Stimulated activated effector memory CD8-positive, alpha-beta T cell treated with anti-CD3 and anti-CD28 coated beads, Interleukin-12 subunit alpha, Interleukin-12 subunit beta, amount 100 ng/mL, for 72 hours (primary cell): ENCODE data around the gene APCDD1L.

Source experiments
- ATAC-seq: fragments of 150-1000 bp; cut with Tn5 transposase; 2 replicates; pipeline ENCODE4 v1.10.0; 2021
- DNase-seq, 2 donors: peaks; one replicate each; pipeline ENCODE4 v3.0.0; 2021 to 2022; ENCODE audit warnings: low spot score in 2 of 2
- H3K27ac Mint-ChIP-seq: one replicate; pipeline ENCODE4 v1.8.0; 2022; ENCODE audit warnings: mild to moderate bottlenecking, mixed read lengths
- H3K36me3 Mint-ChIP-seq: one replicate; pipeline ENCODE4 v1.8.0; 2022; ENCODE audit warnings: mild to moderate bottlenecking, mixed read lengths
- H3K4me1 Mint-ChIP-seq: one replicate; pipeline ENCODE4 v1.8.0; 2022; ENCODE audit warnings: mixed read lengths
- H3K4me3 Mint-ChIP-seq: one replicate; pipeline ENCODE4 v1.8.0; 2022; ENCODE audit warnings: mild to moderate bottlenecking, mixed read lengths
- H3K9me3 Mint-ChIP-seq: one replicate; pipeline ENCODE4 v1.8.0; 2022; ENCODE audit warnings: mixed read lengths

The APCDD1L gene

DNA sequence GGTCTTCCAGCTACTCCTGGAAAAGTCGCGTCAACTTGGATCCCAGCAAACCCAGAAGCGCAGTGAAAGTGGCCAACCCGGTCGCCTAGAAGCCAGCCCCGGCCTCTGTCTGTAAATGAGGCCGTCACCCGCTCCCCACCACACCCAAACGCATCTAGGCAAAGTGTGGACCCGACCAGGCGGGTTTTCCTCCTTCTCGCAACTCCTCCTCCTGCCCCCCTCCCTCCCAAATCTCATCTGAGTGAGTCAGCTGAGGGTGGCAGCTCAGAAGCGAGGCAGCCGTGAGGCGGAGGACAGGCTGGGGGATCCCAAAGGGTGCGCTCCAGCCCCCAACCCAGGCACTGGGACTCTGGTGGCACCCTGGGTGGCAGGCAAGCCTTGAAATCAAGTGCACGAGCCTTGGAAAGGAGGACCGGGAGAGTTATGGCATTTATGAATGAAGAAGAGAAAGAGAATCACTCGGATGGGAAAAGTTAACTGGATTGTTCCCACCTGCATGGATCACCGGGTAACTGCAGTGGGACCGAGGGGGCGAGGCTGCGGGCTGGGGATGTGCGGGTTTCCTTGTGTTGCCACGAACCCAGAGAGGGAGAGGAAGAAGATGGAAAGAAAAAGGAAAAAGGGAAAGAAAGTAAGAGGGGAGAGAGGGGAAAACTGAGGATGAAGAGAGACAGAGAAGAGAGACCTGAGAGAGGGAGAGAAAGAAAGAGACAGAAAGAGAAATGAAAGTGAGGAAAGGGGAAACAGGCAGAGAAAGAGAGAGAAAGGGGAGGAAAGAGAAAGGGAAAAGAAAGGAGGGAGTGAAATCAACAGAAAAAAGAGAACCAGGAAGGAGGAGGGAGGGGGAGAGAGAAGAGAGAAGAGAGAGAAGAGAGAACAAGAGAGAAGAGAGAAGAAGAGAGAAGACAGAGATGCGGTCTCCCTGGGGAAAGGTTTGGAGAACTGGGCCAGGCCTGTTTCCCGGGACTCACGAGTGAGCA lies at the start of gene APCDD1L:
Gene APCDD1L (minus strand): TSS at position 167 of the 980 bp plus-strand sequence. CDS start 692 bp downstream, outside the sequence.
- no peak within 1 kb of the TSS for H3K27ac Mint-ChIP-seq
- H3K4me3 Mint-ChIP-seq: no peak within 1 kb of the TSS
- no peaks in the 10 kb centered on the region for H3K4me1 Mint-ChIP-seq
- no peak for ATAC-seq
- H3K9me3 Mint-ChIP-seq: no peaks in the 10 kb centered on the region
- DNase-seq: no peak
- no peaks in the 10 kb centered on the region for H3K36me3 Mint-ChIP-seq

DNA sequence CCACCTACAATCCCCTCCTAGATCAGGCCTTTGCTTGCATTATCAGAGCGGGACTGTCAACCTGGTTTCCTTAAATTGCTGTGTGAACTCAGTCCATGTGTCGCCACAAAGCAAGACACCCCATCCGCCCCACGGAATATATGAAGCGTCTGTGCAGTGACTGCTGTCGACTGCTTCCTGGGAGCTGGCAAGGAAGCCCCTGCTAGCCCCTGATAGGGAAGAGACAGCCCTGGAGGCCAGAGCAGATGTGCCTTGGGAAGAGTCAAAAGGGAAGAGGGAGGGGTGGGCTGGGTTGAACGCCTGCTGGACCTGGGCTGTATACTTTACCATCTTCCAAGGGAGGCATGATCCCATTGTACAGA lies 44.1 kb upstream of the APCDD1L start:
- H3K4me3 Mint-ChIP-seq: no peak overlapping the region
- H3K36me3 Mint-ChIP-seq: no peaks in the 10 kb centered on the region
- DNase-seq (no peak), ATAC-seq (no peak)
- no peaks in the 10 kb centered on the region for H3K4me1 Mint-ChIP-seq
- no peaks in the 10 kb centered on the region for H3K9me3 Mint-ChIP-seq
- no peak overlapping the region for H3K27ac Mint-ChIP-seq

DNA sequence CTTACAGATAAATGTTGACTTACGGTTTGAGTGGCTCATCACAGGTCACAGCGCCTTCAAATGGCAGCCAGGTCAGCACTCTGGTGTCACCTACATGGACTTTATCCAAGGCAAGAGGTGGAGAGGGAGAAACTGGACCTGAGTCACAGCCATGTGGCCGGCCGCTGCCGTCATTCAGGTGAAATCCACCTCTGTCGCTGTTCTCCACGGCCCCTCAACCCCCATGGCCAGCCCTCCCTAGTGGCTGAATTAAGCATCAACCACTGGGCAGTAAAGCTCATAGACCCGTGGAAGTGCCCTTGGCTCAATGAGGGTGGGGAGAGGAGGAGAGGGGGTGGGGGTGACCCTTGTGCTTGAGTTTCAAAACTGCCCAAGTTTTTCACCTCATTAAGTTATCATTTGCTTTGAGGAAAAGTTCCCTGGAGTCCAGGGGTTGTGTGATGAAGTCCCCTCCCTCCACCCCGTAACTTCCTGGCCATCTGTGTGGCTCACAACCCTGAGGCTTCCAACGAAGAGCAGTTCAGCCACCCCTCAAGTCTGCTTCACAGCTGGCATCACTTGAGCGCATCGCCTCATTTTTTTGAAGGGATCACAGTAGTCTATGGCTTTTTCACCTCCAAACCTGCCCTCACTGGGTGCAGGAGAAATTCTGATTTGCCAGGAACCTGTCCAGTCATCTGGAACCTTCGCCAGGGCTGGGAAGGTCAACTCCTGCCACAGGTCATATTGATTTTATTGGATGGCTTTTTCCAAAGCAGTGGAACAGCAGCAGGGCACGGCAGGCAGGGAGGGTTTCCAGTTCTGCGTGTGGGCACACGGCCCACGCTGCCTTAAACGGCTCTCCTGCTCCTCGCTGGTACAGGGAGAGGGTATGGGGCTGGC lies 43.5 kb upstream of the APCDD1L start:
- Mint-ChIP-seq H3K9me3 (no peaks in the 10 kb centered on the region), H3K4me3 (no peak overlapping the region), H3K27ac (no peak overlapping the region), H3K36me3 (no peaks in the 10 kb centered on the region), H3K4me1 (no peaks in the 10 kb centered on the region)
- ATAC-seq (no peak), DNase-seq (no peak)

DNA sequence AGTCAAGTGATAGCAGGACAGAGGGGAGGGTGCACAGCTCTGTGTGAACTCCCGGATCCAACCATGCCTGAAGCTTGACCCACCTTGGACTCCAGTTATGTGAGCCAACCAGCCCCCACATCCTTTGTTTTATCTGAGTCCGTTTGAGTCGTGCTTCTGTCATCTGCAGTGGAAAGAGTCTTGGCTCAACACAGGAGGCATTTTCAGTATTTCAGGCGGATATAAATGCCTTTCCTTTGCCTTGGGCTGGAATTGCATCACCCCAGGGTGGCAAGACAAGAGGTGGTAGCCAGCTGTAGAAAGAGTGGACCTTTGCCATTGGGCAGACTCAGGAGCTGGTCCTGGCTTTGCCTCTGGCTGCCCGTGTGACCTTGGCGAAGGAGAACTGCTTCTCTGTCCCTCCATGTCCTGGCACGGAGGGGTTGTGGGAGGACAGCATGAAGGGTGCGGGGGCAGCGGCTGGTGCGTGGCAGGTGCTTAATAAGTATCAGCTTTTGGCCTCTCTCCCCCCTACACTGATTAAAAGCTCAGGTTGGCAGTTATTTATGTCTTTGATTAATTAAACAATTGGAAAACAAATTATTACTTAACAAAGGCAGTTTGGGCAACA lies 42.6 kb upstream of the APCDD1L start:
- no peaks in the 10 kb centered on the region for H3K9me3 Mint-ChIP-seq
- no peaks in the 10 kb centered on the region for H3K4me1 Mint-ChIP-seq
- ATAC-seq (no peak), DNase-seq (no peak)
- no peak overlapping the region for H3K4me3 Mint-ChIP-seq
- no peak overlapping the region for H3K27ac Mint-ChIP-seq
- H3K36me3 Mint-ChIP-seq: no peaks in the 10 kb centered on the region

DNA sequence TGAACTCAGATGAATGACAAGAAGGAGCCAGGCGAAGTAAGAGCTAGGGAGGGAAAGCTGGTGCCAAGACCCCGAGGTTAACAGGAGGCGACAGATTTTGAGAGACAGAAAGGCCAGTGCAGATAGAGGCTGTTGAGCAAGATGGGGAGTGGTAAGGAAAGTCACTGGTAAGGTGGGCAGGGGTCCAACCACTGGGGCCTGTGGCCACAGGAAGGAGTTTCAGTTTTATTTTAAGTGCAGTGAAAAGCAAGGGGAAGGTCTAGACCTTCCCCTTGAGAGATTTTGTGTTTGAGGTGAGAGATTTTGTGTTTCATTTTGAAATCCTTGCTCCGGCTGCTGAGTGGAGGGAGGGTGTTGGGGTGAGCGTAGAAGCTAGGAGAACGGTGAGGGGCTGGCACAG lies 41.8 kb upstream of the APCDD1L start:
- no peaks in the 10 kb centered on the region for H3K4me1 Mint-ChIP-seq
- H3K27ac Mint-ChIP-seq: no peak overlapping the region
- H3K36me3 Mint-ChIP-seq: no peaks in the 10 kb centered on the region
- no peaks in the 10 kb centered on the region for H3K9me3 Mint-ChIP-seq
- H3K4me3 Mint-ChIP-seq: no peak overlapping the region
- DNase-seq: no peak
- no peak for ATAC-seq

DNA sequence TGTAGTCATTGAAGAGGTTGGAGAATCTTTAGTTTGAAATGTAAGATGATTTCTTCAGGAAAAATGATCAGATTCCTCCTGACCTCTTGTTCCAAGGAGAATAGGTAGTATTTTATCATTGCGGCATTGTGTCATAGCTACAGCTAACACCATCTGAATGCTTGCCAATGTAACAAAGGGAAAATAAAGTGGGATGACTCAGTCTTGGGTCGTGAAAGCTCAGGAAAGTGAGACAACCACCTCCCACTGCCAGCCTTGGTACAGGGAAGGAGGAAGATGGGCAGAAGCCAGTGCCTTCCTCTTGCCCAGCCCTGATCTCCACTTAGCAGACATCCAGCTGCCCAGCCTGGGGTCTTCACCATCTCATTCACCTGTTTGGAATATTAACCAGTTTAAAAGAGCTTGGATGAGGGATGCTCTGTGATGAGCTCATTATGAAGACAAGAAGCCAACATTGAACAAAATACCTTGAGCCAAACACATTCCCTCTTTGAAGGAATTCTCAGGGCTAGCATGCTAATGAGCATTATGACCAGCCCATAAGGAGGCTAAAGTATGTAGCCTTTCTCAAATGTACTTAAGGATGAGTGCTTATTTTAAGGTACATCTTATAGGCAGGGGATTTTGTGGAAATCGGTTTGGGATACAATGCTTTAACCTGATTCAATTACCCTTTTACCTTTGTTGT lies 40.0 kb upstream of the APCDD1L start:
- DNase-seq (no peak), ATAC-seq (no peak)
- no peaks in the 10 kb centered on the region for H3K9me3 Mint-ChIP-seq
- H3K4me1 Mint-ChIP-seq: no peaks in the 10 kb centered on the region
- H3K4me3 Mint-ChIP-seq: no peak overlapping the region
- H3K36me3 Mint-ChIP-seq: no peaks in the 10 kb centered on the region
- no peak overlapping the region for H3K27ac Mint-ChIP-seq

DNA sequence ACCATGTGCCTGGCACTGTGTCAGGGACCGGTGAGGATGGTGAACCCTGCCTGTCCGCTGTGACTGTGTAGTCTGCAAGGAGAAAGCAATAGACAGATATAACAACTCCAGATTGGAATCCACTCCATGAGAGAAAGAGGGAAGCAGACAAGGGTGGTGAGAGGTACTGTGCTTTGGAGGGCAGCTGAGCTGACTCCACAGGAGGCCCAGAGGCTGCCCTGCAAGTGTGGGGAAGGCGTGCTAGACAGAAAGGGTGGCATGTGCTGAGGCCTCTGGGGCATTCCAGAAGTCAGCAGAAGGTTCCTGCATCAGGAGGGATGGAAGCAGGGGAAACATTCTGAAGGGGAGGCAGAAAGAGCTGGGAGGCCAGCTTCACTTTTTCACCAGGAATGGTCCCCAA lies 39.3 kb upstream of the APCDD1L start:
- H3K4me1 Mint-ChIP-seq: no peaks in the 10 kb centered on the region
- DNase-seq (no peak), ATAC-seq (no peak)
- H3K9me3 Mint-ChIP-seq: no peaks in the 10 kb centered on the region
- H3K27ac Mint-ChIP-seq: no peak overlapping the region
- H3K36me3 Mint-ChIP-seq: no peaks in the 10 kb centered on the region
- no peak overlapping the region for H3K4me3 Mint-ChIP-seq

DNA sequence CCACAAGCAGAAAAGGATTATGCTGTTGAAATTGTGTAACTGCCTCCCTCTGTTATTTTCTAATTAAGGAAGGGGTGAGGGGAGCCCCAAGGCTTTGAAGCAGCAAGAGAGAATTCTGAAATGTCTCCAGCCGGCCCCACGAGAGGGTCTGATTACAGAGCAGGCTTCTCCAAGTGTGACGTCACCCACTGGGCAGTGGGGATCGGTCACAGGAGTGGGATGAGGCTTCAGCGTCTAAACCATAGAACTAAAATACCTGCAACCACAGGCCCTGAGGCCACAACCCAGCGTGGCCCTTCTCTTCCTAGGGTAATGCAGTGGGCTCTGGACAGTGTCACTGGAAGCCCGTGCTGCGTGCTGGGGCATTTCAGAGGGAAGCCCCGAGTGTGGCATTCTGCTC lies 38.6 kb upstream of the APCDD1L start:
- no peak for ATAC-seq
- no peaks in the 10 kb centered on the region for H3K4me1 Mint-ChIP-seq
- no peak overlapping the region for H3K27ac Mint-ChIP-seq
- no peaks in the 10 kb centered on the region for H3K9me3 Mint-ChIP-seq
- H3K4me3 Mint-ChIP-seq: no peak overlapping the region
- DNase-seq: no peak
- no peaks in the 10 kb centered on the region for H3K36me3 Mint-ChIP-seq

DNA sequence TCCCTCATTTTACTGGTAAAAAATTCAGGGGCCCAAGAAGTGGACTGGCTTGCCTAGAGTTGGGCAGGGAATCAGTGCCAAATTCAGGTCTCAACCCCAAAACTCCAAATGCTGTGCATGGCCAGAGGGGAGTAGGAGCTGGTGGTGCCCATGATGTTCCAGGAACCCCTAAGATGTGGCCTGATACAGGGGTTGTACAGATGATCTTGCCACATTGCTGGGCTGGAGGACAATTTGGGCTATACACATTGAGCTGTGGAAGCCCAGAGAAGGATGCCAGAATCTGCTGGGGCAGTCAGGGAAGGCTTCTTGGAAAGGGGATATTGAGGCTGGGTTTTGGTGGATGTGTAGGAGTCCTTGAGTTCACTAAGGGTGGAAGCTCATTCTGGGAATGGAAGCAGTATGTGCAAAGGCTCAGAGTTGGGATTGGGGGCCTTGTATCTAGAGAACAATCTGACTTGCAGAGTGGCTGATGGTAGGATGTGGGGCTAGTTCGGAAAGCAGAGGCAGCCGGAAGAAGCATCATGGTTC lies 38.0 kb upstream of the APCDD1L start:
- DNase-seq: no peak
- no peaks in the 10 kb centered on the region for H3K9me3 Mint-ChIP-seq
- ATAC-seq: no peak
- H3K27ac Mint-ChIP-seq: no peak overlapping the region
- H3K4me3 Mint-ChIP-seq: no peak overlapping the region
- H3K36me3 Mint-ChIP-seq: no peaks in the 10 kb centered on the region
- H3K4me1 Mint-ChIP-seq: no peaks in the 10 kb centered on the region

DNA sequence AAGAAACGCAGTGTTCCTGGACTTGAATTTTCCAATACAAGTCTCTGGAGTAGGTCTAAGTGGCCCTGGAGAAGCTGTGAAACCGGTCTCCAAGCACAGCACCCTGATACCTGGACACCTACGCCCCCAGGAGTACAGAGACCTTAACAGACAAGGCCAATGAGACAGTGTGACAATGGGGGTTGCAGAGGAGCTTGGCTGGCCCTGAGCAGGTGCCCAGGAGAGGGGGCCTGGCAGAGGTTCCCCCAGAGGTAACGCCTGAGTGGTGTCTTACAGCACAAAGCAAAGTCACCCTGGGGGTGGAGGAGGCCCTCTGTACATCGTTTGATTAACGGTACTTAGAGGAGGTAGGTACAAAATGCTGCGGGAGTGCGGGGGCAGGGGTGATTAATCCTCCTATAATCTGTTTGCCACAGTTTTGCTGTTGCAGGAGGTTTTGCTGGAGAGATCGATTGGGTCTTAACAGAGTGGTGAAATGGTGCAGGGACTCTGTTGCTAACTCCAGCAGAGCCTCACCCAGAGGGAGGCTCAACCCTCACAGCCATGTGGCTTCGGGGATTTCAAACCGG lies 37.3 kb upstream of the APCDD1L start:
- no peak for DNase-seq
- Mint-ChIP-seq H3K4me3 (no peak overlapping the region), H3K27ac (no peak overlapping the region), H3K9me3 (no peaks in the 10 kb centered on the region), H3K4me1 (no peaks in the 10 kb centered on the region), H3K36me3 (no peaks in the 10 kb centered on the region)
- ATAC-seq: no peak

DNA sequence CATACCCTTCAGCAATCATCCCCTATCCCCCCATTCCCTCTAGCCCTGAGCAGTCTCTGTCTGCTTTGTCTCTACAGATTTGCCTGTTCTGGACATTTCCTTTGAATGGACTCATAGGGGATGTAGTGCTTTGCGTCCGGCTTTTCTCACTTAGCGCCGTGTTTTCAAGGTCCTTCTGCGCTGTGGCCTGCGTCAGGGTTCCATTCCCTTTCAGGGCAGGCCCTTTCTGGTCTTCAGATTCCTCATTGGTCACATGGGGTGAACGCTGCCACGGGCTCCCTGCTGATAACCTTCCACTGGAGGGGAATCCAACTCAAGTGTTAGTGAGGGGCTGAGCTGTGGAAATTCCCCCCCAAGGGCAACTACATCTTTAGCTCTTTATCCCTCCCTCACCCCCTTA lies 36.4 kb upstream of the APCDD1L start:
- ATAC-seq (no peak), DNase-seq (no peak)
- no peaks in the 10 kb centered on the region for H3K4me1 Mint-ChIP-seq
- H3K27ac Mint-ChIP-seq: no peak overlapping the region
- no peaks in the 10 kb centered on the region for H3K9me3 Mint-ChIP-seq
- no peak overlapping the region for H3K4me3 Mint-ChIP-seq
- H3K36me3 Mint-ChIP-seq: no peaks in the 10 kb centered on the region

DNA sequence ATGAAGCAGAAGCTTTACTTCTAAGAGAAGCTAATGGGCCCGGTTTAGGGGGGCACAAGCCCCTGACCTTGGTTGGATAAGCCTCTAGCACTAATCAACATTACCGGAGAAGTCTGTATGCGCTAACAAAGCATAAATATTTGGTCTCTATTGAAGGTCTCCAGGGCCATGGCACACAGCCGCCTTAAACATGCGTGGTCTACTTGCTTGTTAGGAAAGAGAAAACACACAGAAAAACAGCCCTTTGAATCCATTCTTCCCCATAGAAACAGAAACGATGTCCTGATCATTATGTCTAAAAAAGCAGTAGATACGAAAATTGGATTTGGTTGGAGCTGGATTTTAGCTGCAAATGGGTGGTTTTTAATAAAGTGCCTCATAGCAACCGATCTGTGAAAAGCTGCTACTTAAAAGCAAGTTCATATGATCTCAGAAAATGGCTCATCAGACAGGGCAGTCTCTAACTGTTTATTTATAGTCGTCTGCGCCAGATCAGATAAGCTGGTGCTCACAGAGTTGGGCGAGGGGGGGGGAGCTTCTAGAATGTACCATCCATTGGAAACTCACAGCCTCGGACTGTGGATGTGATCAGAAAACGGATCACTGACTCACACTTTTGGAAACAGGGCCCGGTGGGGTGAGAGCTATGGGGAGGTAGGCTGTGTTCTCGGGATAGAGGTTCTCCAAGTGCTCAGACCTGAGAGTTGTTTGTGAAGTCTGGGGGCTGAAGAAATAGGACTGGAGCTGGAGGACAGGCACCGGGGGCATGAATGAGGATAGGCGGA lies 35.3 kb upstream of the APCDD1L start:
- H3K9me3 Mint-ChIP-seq: no peaks in the 10 kb centered on the region
- ATAC-seq (no peak), DNase-seq (no peak)
- no peak overlapping the region for H3K4me3 Mint-ChIP-seq
- no peak overlapping the region for H3K27ac Mint-ChIP-seq
- H3K36me3 Mint-ChIP-seq: no peaks in the 10 kb centered on the region
- no peaks in the 10 kb centered on the region for H3K4me1 Mint-ChIP-seq

DNA sequence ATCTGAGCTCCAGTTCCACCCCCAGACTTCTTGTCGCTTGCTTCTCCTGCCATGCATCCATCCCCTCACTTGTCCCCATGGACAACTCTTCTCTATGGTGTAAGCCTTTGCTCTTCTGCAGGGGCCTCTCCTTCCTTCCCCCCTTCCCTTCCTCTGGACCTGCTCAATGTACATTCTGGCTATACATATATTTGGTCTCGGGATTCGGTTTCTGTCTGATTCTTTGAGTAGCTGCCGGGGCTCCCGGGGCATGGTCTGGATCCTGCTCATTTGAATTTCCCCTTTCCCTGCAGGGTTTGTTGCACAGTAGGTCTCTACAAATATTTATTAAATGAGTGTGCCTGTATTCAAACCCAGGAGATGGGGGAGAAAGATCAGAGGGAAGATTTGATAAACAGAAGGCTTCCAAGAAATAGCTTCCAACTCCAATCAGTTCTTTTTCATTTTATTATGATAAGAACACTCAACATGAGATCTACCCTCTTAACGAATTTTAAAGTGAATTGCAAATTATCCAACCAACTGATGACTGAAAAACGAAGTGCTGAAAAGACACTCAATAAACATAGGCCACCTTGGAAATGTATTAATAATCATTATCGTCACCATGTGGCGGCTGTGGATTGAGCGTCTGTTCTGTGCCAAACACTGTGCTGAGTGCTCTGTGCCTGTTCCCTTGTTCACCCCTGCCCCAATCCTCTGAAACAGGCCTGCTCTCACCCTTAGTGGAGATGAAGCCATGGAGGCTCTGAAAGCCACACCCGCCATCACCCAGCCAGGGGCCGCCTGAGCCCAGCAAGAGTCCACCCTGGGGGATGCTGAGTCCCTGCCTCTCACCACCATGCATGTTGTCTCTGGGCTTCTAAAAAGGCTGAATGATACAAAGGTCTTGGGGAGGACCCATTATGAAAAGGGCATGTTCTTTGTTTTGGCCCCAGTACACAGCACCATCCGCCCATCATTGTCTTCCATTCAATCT lies 34.3 kb upstream of the APCDD1L start:
- H3K4me3 Mint-ChIP-seq: no peak overlapping the region
- DNase-seq (no peak), ATAC-seq (no peak)
- H3K27ac Mint-ChIP-seq: no peak overlapping the region
- H3K4me1 Mint-ChIP-seq: no peaks in the 10 kb centered on the region
- no peaks in the 10 kb centered on the region for H3K9me3 Mint-ChIP-seq
- no peaks in the 10 kb centered on the region for H3K36me3 Mint-ChIP-seq
